HG03575 (cell line): ENCODE results near the gene SELENOW.
"Not testable (repeated sequence)": the region's sequence is repeated elsewhere in the genome, so short reads cannot be mapped to it uniquely, and the experiment has no call there.

Experiments
- ATAC-seq: cut with Tn5 transposase; IDR thresholded peaks from one replicate; pipeline ENCODE4 v1.9.1; 2021; ENCODE audit not compliant: unreplicated experiment, insufficient number of reproducible peaks, low FRiP score; ENCODE audit errors: extremely low read depth

Gene SELENOW

GRCh38 chr19:47755762-47756626 lies 22.5 kb upstream of the SELENOW start:
- no peak for ATAC-seq

GRCh38 chr19:47756627-47756929 lies 21.9 kb upstream of the SELENOW start:
- ATAC-seq: no peak

DNA sequence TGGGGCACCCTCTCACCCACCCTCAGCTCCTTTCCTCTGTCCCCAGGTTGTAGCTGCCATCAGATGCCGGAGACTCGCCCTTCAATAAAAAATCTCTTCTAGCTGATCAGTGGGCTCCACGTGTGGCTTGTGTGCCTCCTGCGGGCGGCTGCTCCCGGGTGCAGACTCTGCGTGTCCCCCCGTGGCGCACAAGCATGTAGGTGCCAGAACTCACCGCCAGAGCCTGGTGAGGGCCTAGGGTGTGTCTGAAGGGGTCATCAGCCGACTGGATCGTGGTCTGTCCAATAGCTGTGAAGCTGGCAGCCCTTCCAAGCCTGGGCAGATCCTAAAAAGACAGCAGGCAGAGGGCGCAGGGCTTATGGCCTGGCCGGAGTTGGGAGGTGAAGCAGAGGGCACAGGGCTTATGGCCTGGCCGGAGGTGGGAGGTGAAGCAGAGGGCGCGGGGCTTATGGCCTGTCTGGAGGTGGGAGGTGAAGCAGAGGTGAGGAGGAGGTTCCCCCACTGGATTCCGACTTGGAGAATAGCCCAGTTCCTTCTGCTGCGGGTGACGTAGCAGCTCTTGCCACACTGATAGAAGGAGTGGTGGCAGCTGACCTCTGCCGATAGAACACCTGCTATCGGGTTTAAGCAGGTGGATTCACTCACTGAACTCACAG lies 21.4 kb upstream of the SELENOW start:
- no peak for ATAC-seq

DNA sequence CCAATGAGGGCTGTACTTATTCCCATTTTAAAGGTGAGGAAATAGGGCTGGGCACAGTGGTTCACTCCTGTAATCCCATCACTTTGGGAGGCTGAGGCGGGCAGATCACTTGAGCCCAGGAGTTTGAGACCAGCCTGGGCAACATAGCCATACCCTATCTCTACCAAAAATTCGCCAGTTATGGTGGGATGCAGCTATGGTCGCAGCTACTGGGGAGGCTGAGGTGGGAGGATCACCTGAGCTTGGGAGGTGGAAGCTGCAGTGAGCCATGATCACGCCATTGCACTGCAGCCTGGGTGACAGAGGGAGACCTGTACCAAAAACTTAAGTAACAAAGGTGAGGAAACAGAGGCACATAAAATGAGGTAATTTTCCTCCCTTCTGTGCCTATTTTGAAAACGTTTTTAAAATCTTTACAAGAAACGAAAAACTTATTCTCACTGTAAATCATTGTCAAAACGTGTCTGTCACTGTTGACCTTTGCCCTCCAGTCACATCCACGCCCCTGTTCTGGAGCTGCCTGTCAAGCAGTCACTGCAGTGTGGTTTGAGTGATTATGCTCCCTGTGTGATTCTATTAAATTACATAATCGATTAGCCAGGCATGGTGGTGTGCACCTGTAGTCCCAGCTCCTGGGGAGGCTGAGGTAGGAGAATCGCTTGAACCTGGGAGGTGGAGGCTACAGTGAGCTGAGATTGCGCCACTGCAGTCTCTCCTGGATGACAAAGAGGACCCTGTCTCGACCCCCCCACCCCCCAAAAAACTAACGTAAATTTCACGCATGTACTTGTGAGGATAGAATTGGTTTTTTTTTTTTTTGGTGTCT lies 20.7 kb upstream of the SELENOW start:
- ATAC-seq: no peak

GRCh38 chr19:47758443-47758804 lies 20.1 kb upstream of the SELENOW start:
- ATAC-seq: no peak

DNA sequence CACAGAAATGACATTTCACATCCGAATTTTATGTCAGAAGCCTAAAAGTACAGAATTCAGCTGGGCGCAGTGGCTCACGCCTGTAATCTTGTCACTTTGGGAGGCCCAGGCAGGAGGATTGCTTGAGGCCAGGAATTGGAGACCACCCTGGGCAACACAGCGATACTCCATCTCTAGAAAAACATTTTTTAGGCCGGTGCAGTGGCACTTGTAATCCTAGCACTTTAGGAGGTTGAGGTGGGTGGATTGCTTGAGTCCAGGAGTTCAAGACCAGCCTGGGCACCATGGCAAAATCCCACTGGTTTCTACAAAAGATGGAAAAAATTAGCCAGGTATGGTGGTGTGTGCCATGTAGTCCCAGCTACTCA lies 17.9 kb upstream of the SELENOW start:
- ATAC-seq: no peak

- ATAC-seq: no peak
These were observed 16.9 kb upstream of the SELENOW start for GRCh38 chr19:47761566-47761965.

DNA sequence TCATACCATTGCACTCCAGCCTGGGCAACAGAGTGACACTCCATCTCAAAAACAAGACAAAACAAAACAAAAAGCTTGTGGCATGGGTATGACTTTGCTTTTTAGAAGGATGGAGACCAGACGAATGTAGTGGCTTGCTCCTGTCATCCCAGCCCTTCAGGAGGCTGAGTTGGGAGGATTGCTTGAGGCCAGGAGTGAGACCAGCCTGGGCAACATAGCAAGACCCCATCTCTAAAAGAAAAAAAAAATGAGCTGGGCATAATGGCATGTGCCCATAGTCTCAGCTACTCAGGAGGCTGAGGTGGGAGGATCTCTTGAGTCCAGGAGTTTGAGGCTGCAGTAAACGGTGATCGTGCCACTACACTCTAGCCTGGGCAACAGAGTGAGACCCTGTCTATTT lies 16.4 kb upstream of the SELENOW start:
- ATAC-seq: no peak

- ATAC-seq: no peak
These were observed 15.7 kb upstream of the SELENOW start for GRCh38 chr19:47762615-47763308.

- ATAC-seq: not testable (repeated sequence)
These were observed 13.8 kb upstream of the SELENOW start for GRCh38 chr19:47764705-47765104.

- ATAC-seq: no peak
These were observed 12.8 kb upstream of the SELENOW start for GRCh38 chr19:47765523-47766358.

DNA sequence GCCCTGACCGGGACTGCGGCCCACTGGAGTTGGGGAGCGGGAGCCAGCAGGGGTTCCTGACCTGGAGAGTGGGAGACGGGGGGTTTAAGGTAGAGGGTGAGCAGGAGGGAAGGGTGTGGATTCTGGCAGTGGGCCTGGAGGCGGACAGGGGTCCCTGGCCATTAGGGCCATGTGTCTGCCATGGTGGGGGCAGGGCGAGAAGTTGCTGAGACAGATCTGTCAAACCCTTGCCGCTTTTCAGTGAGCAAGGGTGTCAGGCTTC lies 12.2 kb upstream of the SELENOW start:
- ATAC-seq: no peak

DNA sequence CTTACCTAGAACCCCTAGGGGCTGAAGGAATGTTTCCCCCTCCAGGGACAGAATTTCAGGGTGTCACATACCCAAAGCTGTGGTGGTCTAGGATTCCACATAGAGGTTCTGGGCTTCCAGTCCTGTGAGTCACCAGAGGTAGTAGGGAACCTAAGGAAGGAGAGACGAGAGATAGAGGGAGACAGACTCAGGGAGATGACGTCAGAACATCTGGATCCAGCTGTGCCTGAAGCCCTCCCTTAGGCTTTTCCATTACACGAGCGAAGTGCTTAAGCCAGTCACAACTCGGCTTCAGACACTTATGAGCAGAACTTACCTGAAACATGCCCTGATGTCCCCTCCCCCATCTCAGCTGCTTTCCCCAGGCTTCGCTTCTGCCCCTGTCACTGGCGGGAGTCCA lies 11.8 kb upstream of the SELENOW start:
- ATAC-seq: no peak

- no peak for ATAC-seq
These were observed 11.2 kb upstream of the SELENOW start for GRCh38 chr19:47767349-47767748.

GRCh38 chr19:47768604-47769003 lies 9.9 kb upstream of the SELENOW start:
- no peak for ATAC-seq

GRCh38 chr19:47769534-47769933 lies 9.0 kb upstream of the SELENOW start:
- no peak for ATAC-seq

DNA sequence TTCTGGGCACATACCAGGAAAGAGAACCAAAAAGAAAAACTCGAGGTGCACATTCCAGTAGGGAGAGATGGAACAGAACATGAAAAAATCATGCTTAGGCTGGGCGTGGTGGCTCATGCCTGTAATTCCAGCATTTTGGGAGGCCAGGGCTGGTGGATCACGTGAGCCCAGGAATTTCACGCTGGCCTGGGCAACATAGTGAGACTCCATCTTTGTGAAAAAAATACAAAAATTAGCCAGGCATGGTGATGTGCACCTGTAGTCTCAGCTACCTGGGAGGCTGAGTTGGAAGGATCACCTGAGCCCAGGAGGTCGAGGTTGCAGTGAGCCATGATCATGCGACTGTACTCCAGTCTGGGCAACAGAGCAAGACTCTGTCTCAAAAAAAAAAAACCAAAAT lies 7.2 kb upstream of the SELENOW start:
- ATAC-seq: not testable (repeated sequence)

GRCh38 chr19:47776568-47776967 lies 1.9 kb upstream of the SELENOW start:
- ATAC-seq: no peak
